GM18873 (cell line): ENCODE results near the gene C6orf89.
"Not testable (repeated sequence)": the region's sequence is repeated elsewhere in the genome, so short reads cannot be mapped to it uniquely, and the experiment has no call there.

Source experiments
- ATAC-seq: cut with Tn5 transposase; IDR thresholded peaks from one replicate; pipeline ENCODE4 v1.9.1; 2021; ENCODE audit warnings: mild to moderate bottlenecking, moderate library complexity, moderate number of reproducible peaks; ENCODE audit not compliant: unreplicated experiment, low FRiP score

The C6orf89 gene

DNA sequence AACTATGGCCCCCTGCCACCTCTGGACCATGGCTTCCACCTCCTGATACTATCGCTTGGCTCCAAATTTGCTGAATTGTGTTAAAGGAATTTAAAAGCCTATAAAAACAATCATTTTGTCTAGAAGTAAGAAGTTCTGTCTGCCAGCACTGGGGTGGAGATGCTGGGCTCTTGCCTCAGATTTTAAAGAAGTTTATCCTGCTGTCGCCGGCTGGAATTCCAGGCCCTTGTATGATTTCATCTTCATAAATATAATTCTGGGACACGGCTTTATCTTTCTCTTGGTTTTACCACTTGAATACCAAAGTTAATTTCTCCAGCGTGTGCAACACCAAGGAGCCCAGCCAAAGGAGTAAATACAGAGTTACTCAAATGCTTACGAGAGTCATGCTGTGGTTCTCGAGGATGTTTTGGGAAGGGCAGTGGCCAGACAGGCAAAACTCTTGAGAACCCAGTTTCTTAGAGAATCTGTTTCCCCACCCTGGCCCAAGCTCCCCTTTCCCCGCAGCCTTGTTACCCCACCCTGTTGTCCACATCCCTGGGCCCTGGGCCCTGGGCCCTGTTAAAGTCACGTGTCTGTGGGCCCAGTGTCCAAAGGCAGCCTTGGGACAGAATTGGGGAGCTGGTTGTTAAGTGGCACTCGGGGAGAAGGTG lies 31.9 kb downstream of the C6orf89 start:
- no peak for ATAC-seq

DNA sequence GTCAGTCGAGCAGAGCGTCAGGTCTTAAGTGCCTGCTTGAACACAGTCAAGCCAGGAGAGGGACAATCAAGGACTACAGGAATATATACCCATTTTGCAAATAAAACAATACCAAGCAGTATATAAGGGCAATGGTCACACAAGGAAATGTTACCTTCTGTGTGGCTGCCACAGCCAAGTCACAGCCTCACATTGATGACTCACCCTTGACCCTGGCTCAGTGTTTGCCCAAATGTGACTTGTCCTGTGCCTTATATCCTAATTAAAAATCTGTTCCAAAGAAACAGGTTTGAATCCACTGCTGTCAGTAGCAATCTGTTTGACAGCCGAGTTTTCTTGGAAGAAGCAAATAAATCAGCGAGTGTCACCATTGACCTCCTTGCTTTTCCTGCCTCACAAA lies 34.3 kb downstream of the C6orf89 start:
- ATAC-seq: no peak

DNA sequence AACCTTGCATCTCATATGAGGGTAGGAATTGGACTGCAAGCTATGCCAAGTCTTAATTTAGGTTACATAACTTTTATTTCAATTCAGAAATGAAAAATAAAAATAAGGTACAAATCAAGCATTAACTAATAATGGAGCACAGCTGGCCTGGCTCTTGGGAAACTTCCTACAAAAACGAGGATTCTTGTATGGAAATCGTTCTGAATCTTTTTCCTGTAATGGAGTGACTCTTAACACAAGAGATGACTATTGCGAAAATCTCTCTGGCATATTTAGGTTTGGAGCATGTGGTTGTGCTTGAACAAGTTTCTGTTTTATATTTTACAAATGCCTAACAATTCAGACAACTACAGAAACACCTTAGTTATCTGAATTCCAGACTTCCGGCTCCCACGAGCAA lies 34.8 kb downstream of the C6orf89 start:
- no peak for ATAC-seq

DNA sequence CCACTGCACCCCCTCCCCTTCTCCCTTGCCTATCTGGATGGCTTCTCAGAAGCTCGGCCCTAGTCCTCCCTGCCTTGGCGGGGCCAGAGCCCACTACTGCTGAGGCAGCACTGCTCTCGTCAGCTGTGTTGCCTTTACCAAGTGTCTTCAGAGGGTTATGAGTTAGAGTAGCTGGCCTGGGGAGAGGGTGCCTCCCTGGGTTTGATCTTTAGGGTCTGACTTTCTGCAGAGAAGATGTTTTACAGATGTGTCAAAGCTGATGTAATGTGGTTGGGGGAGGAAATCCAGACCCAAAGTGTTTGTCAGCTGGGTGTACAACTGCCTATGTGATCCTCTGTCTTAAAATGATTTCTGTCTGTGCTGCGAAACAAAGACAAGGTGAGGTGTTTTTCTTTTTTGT lies 38.4 kb downstream of the C6orf89 start:
- ATAC-seq: no peak

DNA sequence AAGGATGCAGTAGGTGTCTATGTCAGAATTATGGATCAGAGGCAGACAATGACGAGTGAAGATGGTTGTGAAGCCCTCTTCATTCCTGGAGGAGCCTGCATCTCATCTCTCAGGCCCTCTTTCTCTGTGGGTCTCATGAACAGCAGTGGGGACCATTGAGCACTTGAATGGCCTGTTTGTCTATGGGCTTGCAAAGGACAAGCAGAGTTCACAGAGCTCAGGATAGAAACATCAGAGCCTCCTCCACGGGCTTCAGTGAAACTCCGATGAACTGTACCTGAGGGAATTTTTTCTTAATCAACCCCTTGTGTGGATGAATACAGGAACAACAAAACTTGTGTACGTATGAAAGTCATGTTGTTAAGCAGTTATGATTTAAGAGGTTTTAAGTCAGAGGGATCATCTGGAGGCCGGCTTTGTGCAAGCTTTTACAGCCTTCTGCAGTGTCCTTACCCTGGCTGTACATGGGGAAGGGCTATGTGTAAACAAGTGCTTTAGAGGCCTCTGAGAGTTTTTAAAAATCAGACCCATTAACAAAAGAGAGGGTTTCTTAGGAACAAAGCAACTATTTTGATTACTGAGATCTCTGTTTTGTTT lies 39.1 kb downstream of the C6orf89 start:
- no peak for ATAC-seq

DNA sequence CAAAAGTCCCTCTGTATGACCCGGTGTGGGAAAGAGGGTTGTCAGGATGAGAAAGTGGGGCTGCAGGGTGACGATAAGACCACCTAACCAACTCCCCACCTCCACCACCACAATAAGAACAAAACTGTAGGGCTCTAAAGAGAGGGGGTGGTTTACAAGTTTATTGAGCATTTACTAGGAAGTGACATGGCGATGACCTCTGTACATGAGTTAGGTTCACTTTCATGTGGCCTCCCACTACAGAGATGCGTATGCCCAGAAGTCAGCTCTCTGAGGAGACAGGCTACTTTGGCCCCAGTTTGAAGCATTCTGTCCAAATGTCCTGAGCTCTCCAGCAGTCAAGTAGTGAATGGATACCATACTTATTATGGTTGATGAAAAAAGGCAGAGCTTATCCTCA lies 40.1 kb downstream of the C6orf89 start:
- ATAC-seq: no peak

DNA sequence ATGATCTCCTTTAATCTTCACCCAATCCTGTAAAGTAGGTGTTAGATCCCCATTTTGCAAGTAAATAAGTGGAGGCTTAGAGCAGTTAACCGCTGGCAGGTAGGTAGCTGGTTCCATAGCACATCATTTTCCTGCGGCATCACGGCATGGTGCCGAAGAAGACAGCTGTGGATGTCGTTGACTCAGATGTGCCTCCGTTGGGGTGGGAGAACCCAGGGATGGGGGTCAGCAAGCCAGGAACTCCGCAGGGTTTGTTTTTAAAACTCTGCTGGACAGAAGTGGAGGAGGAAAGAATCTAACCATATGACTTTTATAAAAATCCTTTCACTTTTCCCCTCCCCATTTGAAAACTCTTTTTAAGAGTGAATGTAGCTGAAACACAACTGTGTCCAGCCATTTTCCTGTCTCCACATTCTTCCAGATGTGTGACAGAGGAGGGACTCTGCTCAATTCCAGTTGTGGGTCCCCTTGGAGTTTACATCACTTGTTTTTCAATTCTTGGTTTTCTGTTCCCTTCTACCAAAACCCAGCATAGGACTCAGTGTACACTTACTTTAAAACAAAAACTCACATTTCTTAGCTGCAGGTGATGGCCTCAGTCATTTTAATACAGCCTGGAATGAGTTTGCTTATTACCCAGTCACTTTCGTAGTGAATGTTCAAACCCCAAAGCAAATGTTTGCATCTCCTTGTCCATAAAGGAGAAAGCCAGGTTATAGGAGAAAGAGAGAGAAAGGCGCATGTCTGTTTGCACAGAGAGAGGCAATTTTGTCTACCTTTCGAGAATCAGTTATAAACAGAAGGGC lies 41.2 kb downstream of the C6orf89 start:
- ATAC-seq: no peak

DNA sequence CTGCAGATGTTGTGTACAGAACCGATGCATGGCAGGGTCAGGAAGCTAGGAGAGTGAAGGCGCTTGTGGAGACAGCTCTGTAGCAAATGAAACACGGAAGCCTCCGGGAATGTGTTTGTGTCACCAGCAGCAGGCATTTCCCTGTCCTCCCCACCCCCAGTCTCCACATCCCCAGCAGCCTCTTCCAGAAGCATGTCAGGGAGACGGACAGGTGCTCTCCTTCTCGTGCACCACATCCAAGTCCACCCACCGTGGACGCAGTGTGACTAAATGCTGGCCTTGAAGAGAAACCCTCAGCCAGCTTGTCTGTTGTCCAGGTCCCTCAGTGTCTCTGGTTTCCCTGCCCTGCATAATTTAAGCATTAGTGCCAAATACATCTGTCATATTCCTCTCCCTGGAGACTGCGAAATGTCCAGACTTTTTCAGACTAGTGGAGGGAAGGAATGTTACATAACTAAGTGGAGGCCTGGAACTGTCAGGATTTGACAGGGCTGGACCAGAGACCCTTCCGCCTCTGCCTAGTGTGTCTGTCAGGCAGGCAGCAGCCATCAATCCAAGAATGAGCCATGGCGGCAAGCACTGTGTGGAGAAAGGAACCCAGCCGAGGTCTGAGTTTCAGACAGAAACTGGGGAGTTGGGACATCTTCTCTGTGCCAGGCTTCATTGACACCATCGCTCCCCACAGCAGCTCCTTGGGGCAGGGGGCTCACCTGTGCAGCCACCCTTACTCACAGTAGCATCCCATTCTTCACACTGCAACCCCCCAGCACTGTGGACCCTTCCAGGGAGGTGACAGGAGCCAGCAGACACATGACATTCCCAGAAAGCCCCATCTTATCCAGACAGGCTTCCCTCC lies 42.2 kb downstream of the C6orf89 start:
- ATAC-seq: no peak

DNA sequence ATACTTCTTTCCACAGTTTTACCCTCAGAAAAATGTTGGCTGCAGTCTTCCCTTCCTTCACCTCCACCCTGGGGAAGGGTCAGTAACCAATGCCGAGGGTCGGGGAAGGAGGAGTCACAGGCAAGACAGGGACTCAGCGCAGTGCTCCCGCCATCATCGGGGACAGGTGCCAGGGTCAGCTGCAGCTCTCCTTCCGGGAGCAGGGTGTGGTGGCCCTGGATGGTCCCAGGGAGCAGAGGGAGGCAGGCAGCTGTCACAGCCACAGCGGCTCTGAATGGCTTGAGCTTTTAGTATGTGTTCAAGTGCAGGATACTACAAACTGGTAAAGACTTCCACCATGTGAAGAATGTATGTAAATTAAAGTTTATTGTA lies 42.8 kb downstream of the C6orf89 start:
- no peak for ATAC-seq

DNA sequence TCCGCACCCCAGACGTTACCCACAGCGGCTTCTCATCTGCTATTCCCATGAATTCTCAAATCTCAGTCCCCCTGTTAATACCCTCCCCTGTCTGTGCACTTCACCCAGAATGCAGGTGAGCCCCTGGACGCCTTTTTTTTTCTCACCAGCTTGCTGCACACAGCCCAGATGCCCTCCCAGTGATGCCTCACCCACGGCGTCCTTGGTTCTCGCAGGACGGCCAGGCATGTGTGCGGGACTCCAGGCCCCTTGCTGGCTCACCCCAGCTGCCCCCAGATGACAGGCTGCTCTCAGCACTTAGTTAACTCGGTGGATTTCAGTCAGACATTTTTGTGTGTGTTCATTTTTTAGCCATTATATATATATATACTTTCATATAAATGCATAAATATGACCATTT lies 43.4 kb downstream of the C6orf89 start:
- no peak for ATAC-seq

DNA sequence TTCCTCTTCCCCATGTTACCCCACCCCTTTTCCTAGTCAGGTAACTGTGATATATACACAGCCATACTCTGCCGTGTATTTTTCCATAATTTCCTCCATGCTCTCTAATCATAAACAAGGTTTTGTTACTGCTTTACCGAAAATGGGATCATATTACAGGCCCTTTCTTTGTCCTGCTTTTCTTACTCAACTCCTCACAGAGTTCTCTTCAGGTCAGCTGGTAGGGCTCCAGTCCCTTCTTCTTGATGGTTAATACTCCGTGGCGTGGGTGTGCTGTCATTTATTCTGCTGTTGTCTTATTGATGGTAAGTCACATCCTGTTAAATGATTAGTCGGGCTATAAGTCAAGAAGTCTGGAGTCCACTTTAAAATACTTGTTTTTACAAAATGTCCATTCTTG lies 43.9 kb downstream of the C6orf89 start:
- ATAC-seq: no peak

DNA sequence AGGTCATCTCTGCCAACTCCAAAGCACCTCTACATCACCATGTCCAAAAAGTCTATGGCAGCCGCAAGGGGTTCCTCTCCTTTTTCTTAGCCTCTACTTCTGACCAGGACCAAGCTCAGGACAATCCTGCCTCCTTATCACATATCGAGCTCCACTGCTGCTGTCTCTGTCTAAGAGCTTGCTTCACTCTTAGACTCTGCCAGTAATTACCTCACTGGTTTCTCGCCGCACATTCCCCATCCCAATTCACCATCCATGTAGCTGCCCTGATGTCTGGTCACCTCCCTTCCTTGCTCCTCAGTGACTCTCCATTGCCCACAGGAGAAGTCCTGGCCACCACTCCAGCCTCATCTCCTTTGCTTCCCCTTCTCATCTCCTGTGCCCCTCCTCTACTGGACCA lies 44.7 kb downstream of the C6orf89 start:
- ATAC-seq: no peak

DNA sequence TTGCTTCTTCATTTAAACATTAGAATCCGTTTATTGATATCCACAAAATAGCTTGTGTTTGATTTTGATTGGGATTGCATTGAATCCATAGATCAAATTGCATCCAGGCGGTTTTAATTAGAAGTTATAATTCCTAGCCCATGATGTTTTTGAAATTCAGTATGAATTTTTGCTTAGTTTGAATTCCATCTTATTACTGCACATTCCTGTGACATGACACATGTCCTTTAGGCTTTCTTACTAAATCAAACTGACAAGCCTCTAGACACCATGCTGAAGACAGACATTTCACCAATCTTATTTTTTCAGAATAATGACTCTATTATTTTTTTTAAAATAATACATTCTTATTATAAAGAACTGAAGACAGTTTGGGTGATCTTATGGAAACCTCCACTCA lies 47.4 kb downstream of the C6orf89 start:
- no peak for ATAC-seq

DNA sequence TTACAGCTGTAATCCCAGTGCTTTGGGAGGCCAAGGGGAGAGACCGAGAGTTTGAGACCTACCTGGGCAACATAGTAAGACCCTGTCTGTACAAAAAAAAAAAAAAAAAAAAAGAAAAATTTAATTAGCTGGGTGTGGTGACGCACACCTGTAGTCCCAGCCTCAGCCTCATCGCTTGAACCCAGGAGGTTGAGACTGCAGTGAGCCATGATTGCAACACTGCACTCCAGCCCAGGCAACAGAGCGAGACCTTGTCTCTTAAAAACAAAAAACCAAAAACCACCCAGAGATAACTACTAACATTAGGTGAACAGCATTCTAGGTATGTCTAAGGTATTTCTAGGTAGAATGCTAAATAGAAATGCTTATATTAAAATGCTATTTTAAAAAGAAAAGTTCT lies 47.8 kb downstream of the C6orf89 start:
- no peak for ATAC-seq

DNA sequence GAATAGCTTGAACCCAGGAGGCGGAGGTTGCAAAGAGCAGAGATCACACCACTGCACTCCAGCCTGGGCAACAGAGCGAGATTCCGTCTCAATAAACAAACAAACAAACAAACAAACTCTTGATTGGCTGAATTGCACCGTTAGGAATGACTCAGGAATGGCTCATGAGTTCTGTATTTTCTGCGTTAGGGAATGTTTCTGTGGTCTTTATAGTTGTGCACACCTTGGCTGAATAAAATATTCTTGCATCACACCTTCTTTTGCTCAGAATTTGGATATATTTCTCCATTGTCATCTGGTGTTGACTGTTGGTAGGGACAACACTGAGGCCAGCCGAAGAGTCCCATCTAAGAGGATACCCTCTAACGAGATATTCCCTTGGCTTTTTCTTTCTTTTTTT lies 49.1 kb downstream of the C6orf89 start:
- no peak for ATAC-seq

DNA sequence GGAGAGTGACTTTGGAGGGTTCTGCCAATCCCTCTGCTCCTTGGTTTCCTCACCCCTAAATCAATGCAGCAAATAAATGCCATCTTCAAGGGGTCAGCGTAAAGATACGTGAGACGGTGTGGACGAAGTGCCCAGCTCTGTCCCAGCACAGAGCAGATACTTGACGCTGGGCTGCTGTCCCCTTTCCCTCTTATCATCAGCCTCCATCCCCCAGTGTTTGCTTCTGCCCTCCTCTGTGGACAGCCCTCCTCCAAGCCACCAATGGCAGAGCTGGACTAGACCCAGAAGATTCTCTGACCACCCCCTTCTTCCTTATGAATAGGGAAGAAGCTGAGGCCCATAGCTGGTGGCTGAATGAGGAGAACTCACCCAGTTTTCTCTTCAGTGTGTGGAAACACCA lies 51.1 kb downstream of the C6orf89 start:
- ATAC-seq: no peak

DNA sequence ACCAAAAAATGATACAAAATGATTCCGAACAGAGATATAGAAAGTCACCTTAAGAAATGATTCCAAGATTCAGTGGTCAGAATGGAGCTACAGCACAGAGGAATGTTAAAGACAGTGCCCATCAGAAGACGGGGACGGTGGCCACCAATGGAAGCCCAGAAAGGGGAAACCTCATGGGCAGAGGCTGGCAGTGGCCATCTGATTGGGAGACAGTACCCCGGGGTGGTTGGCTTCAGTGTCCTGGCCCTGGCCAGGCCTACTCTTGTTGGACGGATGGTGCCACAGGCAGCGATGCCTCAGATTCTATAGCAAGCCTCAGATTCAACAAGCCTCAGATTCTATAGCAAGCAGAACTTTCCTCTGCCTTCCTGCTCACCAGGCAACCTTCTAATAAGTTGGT lies 52.1 kb downstream of the C6orf89 start:
- ATAC-seq: no peak

DNA sequence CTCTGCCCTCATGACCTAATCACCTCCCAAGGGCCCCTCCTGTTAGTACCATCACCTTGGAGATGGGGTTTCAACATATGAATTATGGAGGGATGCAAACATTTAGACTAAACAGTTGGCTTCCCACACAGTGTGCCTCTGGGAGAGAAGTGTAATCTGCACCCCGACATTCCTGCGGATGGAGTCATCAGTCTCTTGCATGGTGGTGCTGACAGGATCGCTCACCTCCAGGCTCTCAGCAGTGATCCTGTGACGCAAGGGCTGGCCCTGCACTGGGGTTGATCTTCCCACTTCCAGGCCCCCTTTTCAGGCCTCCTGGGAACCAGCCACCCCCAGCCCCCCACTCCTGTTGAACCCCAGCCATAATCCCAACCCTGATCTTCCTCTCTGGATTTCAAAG lies 52.8 kb downstream of the C6orf89 start:
- no peak for ATAC-seq

DNA sequence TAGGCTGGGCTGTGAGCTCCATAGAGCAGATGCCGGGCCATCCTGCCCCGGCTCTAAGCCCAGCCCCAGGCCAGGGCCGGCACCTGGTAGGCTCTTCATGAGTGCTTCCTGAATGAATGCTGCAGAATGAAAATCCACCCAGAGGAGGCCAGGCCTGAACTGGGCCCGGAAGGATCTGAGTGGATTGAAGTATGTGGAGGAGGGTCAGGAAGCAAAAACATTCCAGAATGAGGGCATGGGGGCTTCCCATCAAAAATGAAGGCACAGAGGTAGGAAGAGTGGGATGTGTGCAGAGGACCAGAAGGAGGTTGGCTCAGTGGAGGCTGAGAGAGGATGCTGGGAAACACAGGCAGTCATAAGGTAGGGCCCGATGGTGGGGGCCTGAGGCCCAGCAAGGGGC lies 53.3 kb downstream of the C6orf89 start:
- not testable (repeated sequence) for ATAC-seq

DNA sequence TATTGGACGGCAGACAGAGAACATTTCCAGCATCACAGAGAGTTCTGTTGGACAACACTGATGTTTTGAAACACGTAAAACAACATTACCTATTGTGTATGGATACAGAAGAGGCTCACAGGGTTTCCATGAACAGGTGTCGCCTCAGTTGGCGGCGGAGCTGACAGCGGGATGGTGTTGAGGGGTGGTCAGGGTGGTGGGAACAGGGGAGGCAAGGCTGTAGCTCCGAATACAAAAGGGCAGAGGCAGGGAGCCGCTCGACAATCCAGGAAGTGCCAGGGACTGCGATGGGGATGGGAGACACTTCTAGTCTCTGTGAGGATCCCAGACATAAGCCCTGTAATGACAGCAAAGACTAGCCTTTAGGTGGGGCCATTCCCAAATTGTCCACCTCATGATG lies 54.3 kb downstream of the C6orf89 start:
- ATAC-seq: no peak

DNA sequence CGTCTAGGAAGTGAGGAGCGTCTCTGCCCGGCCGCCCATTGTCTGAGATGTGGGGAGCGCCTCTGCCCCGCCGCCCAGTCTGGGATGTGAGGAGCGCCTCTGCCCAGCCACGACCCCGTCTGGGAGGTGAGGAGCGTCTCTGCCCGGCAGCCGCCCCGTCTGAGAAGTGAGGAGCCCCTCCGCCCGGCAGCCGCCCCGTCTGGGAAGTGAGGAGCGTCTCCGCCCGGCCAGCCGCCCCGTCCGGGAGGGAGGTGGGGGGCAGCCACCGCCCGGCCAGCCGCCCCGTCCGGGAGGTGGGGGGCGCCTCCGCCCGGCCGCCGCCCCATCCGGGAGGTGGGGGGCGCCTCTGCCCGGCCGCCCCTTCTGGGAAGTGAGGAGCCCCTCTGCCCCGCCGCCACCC lies 55.8 kb downstream of the C6orf89 start:
- not testable (repeated sequence) for ATAC-seq
